ENCODE data around the gene DIO1. TPM values are rescaled to one million over a fixed set of nuclear protein-coding genes. Genes with fewer than 3 reads are reported as not detected.

Gene DIO1
- total RNA-seq, 6 experiments from 2014 or later = 27.2 to 132 (median 72.1) TPM

- TF ChIP-seq POLR2A (IDR thresholded peaks at IDR 0.05) (no peak), CTCF (IDR thresholded peaks at IDR 0.05) (no peak)
These were observed 19.5 kb downstream of the DIO1 start for GRCh38 chr1:53913352-53914033.

GRCh38 chr1:53918343-53918742 lies 24.4 kb downstream of the DIO1 start:
- Histone ChIP-seq H3K27ac (peak overlapping the region in 2 of 3 donors; percentile 51 to 58), H3K36me3 (no peaks in the 10 kb centered on the region), H3K4me1 (peaks cover 0 to 20% (median 6%) of the 10 kb centered on the region in 4 donors), H3K27me3 (no peaks in the 10 kb centered on the region), H3K4me3 (no peak overlapping the region), H3K9me3 (no peaks in the 10 kb centered on the region)
- intact Hi-C loops (cut with DNase I) = no loop called here
- 64% methylated on average over 5 of the region's 5 CpGs for WGBS (ENCODE audit: insufficient coverage, low coverage, low lambda C conversion rate, missing lambda C conversion rate)
- no peak for TF ChIP-seq CTCF (IDR thresholded peaks at IDR 0.05)
- ATAC-seq (peak; percentile 32 to 46 (median 36)), DNase-seq (no peak)

More at GRCh38 chr1:53913352-53914033, 19.5 kb downstream of the DIO1 start:
- Histone ChIP-seq H3K4me3 (no peak overlapping the region), H3K36me3 (no peaks in the 10 kb centered on the region), H3K9me3 (no peaks in the 10 kb centered on the region), H3K27me3 (no peaks in the 10 kb centered on the region), H3K27ac (no peak overlapping the region), H3K4me1 (peaks cover 0 to 8% (median 4%) of the 10 kb centered on the region in 4 donors)
- intact Hi-C loops (cut with DNase I) = no loop called here
- 79% methylated on average over 3 of the region's 5 CpGs for WGBS (ENCODE audit: insufficient coverage, low coverage, low lambda C conversion rate, missing lambda C conversion rate)
- DNase-seq (no peak), ATAC-seq (peak in 2 of 4 donors; percentile 17 to 20)

GRCh38 chr1:53919675-53920066 lies 25.7 kb downstream of the DIO1 start:
- Histone ChIP-seq H3K4me3 (no peak overlapping the region), H3K36me3 (no peaks in the 10 kb centered on the region), H3K4me1 (peaks cover 0 to 20% (median 6%) of the 10 kb centered on the region in 4 donors), H3K27me3 (no peaks in the 10 kb centered on the region), H3K9me3 (no peaks in the 10 kb centered on the region), H3K27ac (peak overlapping the region in 1 of 3 donors; percentile 7)
- intact Hi-C loops (cut with DNase I) = no loop called here
- 70% methylated on average over 3 of the region's 3 CpGs for WGBS (ENCODE audit: insufficient coverage, low coverage, low lambda C conversion rate, missing lambda C conversion rate)
- no peak for DNase-seq
- ATAC-seq = peak in 2 of 4 donors; percentile 19 to 68
- TF ChIP-seq CTCF (IDR thresholded peaks at IDR 0.05) (no peak), POLR2A (IDR thresholded peaks at IDR 0.05) (no peak)

GRCh38 chr1:53927376-53927881 lies 33.4 kb downstream of the DIO1 start:
- no peak overlapping the region for H3K27ac ChIP-seq
- H3K4me1 ChIP-seq = no peaks in the 10 kb centered on the region
- TF ChIP-seq POLR2A (IDR thresholded peaks at IDR 0.05) = no peak
- TF ChIP-seq CTCF (IDR thresholded peaks at IDR 0.05) = no peak
- intact Hi-C loops (cut with DNase I) = no loop called here
- WGBS (ENCODE audit: insufficient coverage, low coverage, low lambda C conversion rate, missing lambda C conversion rate) = 94% methylated on average over 2 of the region's 2 CpGs
- H3K36me3 ChIP-seq = peaks cover 0 to 14% (median 4%) of the 10 kb centered on the region in 4 donors
- DNase-seq (no peak), ATAC-seq (no peak)
- no peak overlapping the region for H3K4me3 ChIP-seq
- no peaks in the 10 kb centered on the region for H3K27me3 ChIP-seq
- H3K9me3 ChIP-seq = no peaks in the 10 kb centered on the region
